K562 (cell line): Measurements from ENCODE around the gene IRF5. TPM values are rescaled to one million over a fixed set of nuclear protein-coding genes. Genes with fewer than 3 reads are reported as not detected.

Experiments
- KAT7 ChIP-seq: sonication (generic); formaldehyde crosslinking; IDR thresholded peaks from 2 replicates; pipeline ENCODE4 v1.8.0; 2022; ENCODE audit warnings: missing genetic modification reagents, mild to moderate bottlenecking, borderline replicate concordance
- MYNN ChIP-seq, 2 experiments: sonication (generic); formaldehyde crosslinking in 1 of 2; IDR thresholded peaks; 2 replicates each; pipeline versions ENCODE4 v1.5.0 to v1.6.1; 2016 to 2020; ENCODE audit warnings: antibody characterized with exemption in 1 of 2, missing genetic modification reagents in 1 of 2
- ZNF75A ChIP-seq: fragments of 450-650 bp; formaldehyde crosslinking; IDR thresholded peaks from 2 replicates; pipeline ENCODE4 v1.4.0; 2020; ENCODE audit warnings: mild to moderate bottlenecking
- polyA plus RNA-seq, 8 experiments: library from polyadenylated mRNA; depleted of rRNA in 4 of 8; stranded (reverse) in 5 of 8; unstranded in 3 of 8; fragments of >200 nt; fragmentation: Nextera tagmentation in 2 of 8; fragmentation: Illumina TruSeq in 1 of 8; extraction: Ambion mirVana in 2 of 8; extraction: Trizol in 1 of 8; gene quantifications; 2 replicates each; pipeline versions ENCODE4 v1.2.1 to v1.2.3, GENCODE V29; 2011 to 2014; ENCODE audit warnings: inconsistent platforms in 1 of 8, missing spikeins in 1 of 8
- total RNA-seq, 7 experiments: library from RNA; depleted of rRNA in 6 of 7; stranded (reverse); fragments of >200 nt in 6 of 7; fragmentation: Illumina TruSeq in 2 of 7; extraction: Trizol in 2 of 7; gene quantifications; 2 replicates each; pipeline versions ENCODE4 v1.2.1 to v1.2.3, GENCODE V29; 2011 to 2021; ENCODE audit warnings: low replicate concordance in 1 of 7
- TF ChIP-seq, protein P1 (sequence below): fragments of 450-650 bp; IDR thresholded peaks from 2 replicates; pipeline ENCODE4 v1.6.1; 2018; ENCODE audit warnings: mild to moderate bottlenecking, low read depth; ENCODE audit not compliant: partially characterized antibody
- TF ChIP-seq, protein P2 (sequence below), 2 experiments: IDR thresholded peaks; 2 replicates each; pipeline ENCODE4 v1.6.1; 2011; ENCODE audit warnings: borderline replicate concordance in 1 of 2, control low read depth in 1 of 2, low read depth in 1 of 2, low read length in 1 of 2, mild to moderate bottlenecking in 1 of 2, mixed read lengths in 1 of 2, moderate library complexity in 1 of 2; ENCODE audit not compliant: insufficient read depth in 1 of 2, insufficient read length in 1 of 2, poor library complexity in 1 of 2, severe bottlenecking in 1 of 2; ENCODE audit errors: extremely low read depth in 1 of 2

The IRF5 gene
- total and polyA plus RNA-seq, 9 of the 15 experiments (the other 6 are each of a cell fraction or from before 2014, with no cell fraction given) = 0.04 TPM; not detected in 8

DNA sequence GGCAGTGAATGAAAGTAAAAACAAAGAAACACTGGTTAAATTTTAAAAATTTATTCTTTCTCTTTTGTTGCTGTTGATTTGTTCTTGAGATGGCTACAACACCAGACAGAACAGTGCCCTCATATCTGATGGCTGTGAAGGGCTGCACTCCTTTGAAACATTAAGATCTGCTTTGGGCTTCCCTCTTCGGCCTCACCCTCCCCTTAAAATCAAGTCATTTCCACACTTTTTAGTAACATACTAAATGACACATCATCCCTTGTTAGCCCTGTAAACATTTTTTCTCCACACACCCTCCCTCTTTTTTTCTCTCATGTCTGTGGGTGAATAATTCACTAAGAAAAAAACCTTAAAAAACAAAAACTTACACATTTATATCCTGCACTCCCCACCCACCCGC, 16.4 kb downstream of the IRF5 start (continued):
- TF ChIP-seq, protein P1, sequence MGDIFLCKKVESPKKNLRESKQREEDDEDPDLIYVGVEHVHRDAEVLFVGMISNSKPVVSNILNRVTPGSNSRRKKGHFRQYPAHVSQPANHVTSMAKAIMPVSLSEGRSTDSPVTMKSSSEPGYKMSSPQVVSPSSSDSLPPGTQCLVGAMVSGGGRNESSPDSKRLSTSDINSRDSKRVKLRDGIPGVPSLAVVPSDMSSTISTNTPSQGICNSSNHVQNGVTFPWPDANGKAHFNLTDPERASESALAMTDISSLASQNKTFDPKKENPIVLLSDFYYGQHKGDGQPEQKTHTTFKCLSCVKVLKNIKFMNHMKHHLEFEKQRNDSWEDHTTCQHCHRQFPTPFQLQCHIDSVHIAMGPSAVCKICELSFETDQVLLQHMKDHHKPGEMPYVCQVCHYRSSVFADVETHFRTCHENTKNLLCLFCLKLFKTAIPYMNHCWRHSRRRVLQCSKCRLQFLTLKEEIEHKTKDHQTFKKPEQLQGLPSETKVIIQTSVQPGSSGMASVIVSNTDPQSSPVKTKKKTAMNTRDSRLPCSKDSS = no peak
- TF ChIP-seq ZNF75A (CRISPR knock-in tag) (no peak), MYNN (IDR thresholded peaks at IDR 0.05) (no peak), MYNN (CRISPR knock-in tag; IDR thresholded peaks at IDR 0.05) (no peak), KAT7 (CRISPR knock-in tag) (no peak)
- TF ChIP-seq, protein P2, sequence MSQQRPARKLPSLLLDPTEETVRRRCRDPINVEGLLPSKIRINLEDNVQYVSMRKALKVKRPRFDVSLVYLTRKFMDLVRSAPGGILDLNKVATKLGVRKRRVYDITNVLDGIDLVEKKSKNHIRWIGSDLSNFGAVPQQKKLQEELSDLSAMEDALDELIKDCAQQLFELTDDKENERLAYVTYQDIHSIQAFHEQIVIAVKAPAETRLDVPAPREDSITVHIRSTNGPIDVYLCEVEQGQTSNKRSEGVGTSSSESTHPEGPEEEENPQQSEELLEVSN (IDR thresholded peaks at IDR 0.05; ENCODE audit: borderline replicate concordance in 1 of 2, extremely low read depth in 1 of 2, insufficient read depth in 1 of 2, insufficient read length in 1 of 2, low read depth in 1 of 2, low read length in 1 of 2, poor library complexity in 1 of 2, severe bottlenecking in 1 of 2) = no peak
